ENCODE results near the gene CCL23.
"Not testable (repeated sequence)": the region's sequence is repeated elsewhere in the genome, so short reads cannot be mapped to it uniquely, and the experiment has no call there.

CCL23 gene

GRCh38 chr17:36002631-36003030 lies 15.1 kb downstream of the CCL23 start:
- no peak for DNase-seq

GRCh38 chr17:36001862-36002603 lies 15.7 kb downstream of the CCL23 start:
- no peak for DNase-seq

GRCh38 chr17:36001110-36001771 lies 16.5 kb downstream of the CCL23 start, which contains the start of gene CCL15:
Gene CCL15, minus strand, starts transcription at chr17:36001553. Its CDS starts 61 bp downstream, at chr17:36001492.
- no peak for DNase-seq

GRCh38 chr17:36000732-36001109 lies 17.1 kb downstream of the CCL23 start:
- DNase-seq = no peak

GRCh38 chr17:35998756-35999155 lies 19.0 kb downstream of the CCL23 start:
- no peak for DNase-seq

- DNase-seq = no peak
Measured at GRCh38 chr17:35998018-35998545, 19.7 kb downstream of the CCL23 start.

GRCh38 chr17:35995346-35995745 lies 22.4 kb downstream of the CCL23 start:
- not testable (repeated sequence) for DNase-seq

- no peak for DNase-seq
Measured at GRCh38 chr17:35991075-35991474, 26.7 kb downstream of the CCL23 start.

GRCh38 chr17:35988164-35988563 lies 29.6 kb downstream of the CCL23 start:
- no peak for DNase-seq

GRCh38 chr17:35986643-35987042 lies 31.1 kb downstream of the CCL23 start, which contains the start of gene CCL14:
Gene CCL14, minus strand, starts transcription at chr17:35986729. Its CDS starts 80 bp downstream, at chr17:35986649.
- DNase-seq = no peak

GRCh38 chr17:35984140-35984539 lies 33.6 kb downstream of the CCL23 start:
- no peak for DNase-seq

GRCh38 chr17:35982409-35983191 lies 35.2 kb downstream of the CCL23 start:
- DNase-seq = no peak

GRCh38 chr17:35981908-35982330 lies 35.9 kb downstream of the CCL23 start:
- DNase-seq = peak in 1 of 2 experiments; percentile 27

GRCh38 chr17:35981246-35981645 lies 36.5 kb downstream of the CCL23 start, which contains the start of gene CCL16:
Gene CCL16, minus strand, starts transcription at chr17:35981497. Its CDS starts 77 bp downstream, at chr17:35981420.
- no peak for DNase-seq

GRCh38 chr17:35978346-35978745 lies 39.4 kb downstream of the CCL23 start:
- DNase-seq = no peak

- no peak for DNase-seq
Measured at GRCh38 chr17:35977509-35977908, 40.3 kb downstream of the CCL23 start.

GRCh38 chr17:35973333-35974260 lies 44.2 kb downstream of the CCL23 start:
- no peak for DNase-seq

- no peak for DNase-seq
Measured at GRCh38 chr17:35972945-35973332, 44.8 kb downstream of the CCL23 start.

- no peak for DNase-seq
Measured at GRCh38 chr17:35972535-35972934, 45.2 kb downstream of the CCL23 start.

GRCh38 chr17:35972066-35972465 lies 45.7 kb downstream of the CCL23 start:
- DNase-seq = no peak

- peak; percentile 61 to 87 for DNase-seq
Measured at GRCh38 chr17:35969558-35970380, 48.0 kb downstream of the CCL23 start.

All from NCI-H526 (cell line).